Stimulated activated CD4-positive, alpha-beta T cell treated with anti-CD3 and anti-CD28 coated beads, Interleukin-4, amount 100 ng/mL, for 48 hours (primary cell): ENCODE measurements around the gene IGFBP7.

ENCODE experiments used
- DNase-seq, 2 donors: peaks; one replicate each; pipeline ENCODE4 v3.0.0-alpha.2; 2020; ENCODE audit warnings: low read depth in 2 of 2

The IGFBP7 gene

GRCh38 chr4:57097711-57098110 is 12.5 kb downstream of the IGFBP7 start:
- no peak for DNase-seq

GRCh38 chr4:57095956-57096355 is 14.2 kb downstream of the IGFBP7 start:
- DNase-seq: no peak

GRCh38 chr4:57095245-57095644 is 14.9 kb downstream of the IGFBP7 start:
- DNase-seq: no peak

GRCh38 chr4:57094832-57095223 is 15.4 kb downstream of the IGFBP7 start:
- no peak for DNase-seq

GRCh38 chr4:57093845-57094831 is 16.0 kb downstream of the IGFBP7 start:
- no peak for DNase-seq

GRCh38 chr4:57091657-57092162 is 18.5 kb downstream of the IGFBP7 start:
- DNase-seq: no peak

GRCh38 chr4:57090079-57090478 is 20.1 kb downstream of the IGFBP7 start:
- no peak for DNase-seq

GRCh38 chr4:57089549-57089948 is 20.6 kb downstream of the IGFBP7 start:
- DNase-seq: no peak

GRCh38 chr4:57086031-57086723 is 24.0 kb downstream of the IGFBP7 start:
- no peak for DNase-seq

- no peak for DNase-seq
Observed at GRCh38 chr4:57085278-57085677, 24.9 kb downstream of the IGFBP7 start.

- DNase-seq: no peak
Observed at GRCh38 chr4:57084360-57084759, 25.8 kb downstream of the IGFBP7 start.

- DNase-seq: no peak
Observed at GRCh38 chr4:57083090-57083489, 27.1 kb downstream of the IGFBP7 start.

- DNase-seq: no peak
Observed at GRCh38 chr4:57081651-57082621, 28.2 kb downstream of the IGFBP7 start.

GRCh38 chr4:57080781-57081650 is 29.2 kb downstream of the IGFBP7 start:
- no peak for DNase-seq

GRCh38 chr4:57078685-57079521 is 31.3 kb downstream of the IGFBP7 start:
- DNase-seq: no peak

GRCh38 chr4:57077550-57078343 is 32.4 kb downstream of the IGFBP7 start:
- DNase-seq: no peak

GRCh38 chr4:57076646-57077045 is 33.5 kb downstream of the IGFBP7 start:
- no peak for DNase-seq

- no peak for DNase-seq
Observed at GRCh38 chr4:57075367-57075766, 34.8 kb downstream of the IGFBP7 start.

- DNase-seq: no peak
Observed at GRCh38 chr4:57074744-57075143, 35.4 kb downstream of the IGFBP7 start.
